DMS 273 (cell line): ENCODE results near the gene ITGB5.

Source experiments
- DNase-seq: peaks from one replicate; lab custom pipeline; 2025; ENCODE audit not compliant: unreplicated experiment; lab: John Stamatoyannopoulos, UW

Gene ITGB5

GRCh38 chr3:124773351-124774326 is 113.5 kb downstream of the ITGB5 start:
- peak; percentile 63 for DNase-seq

- DNase-seq = peak; percentile 91
Observed at GRCh38 chr3:124772081-124772831, 114.9 kb downstream of the ITGB5 start.

- no peak for DNase-seq
Observed at GRCh38 chr3:124771083-124771445, 116.1 kb downstream of the ITGB5 start.

GRCh38 chr3:124770336-124771082 is 116.7 kb downstream of the ITGB5 start:
- DNase-seq = peak; percentile 90

- no peak for DNase-seq
Observed at GRCh38 chr3:124769462-124769861, 117.7 kb downstream of the ITGB5 start.

GRCh38 chr3:124768812-124769211 is 118.4 kb downstream of the ITGB5 start:
- DNase-seq = peak; percentile 83

GRCh38 chr3:124767691-124768090 is 119.5 kb downstream of the ITGB5 start:
- DNase-seq = no peak

GRCh38 chr3:124767264-124767663 is 119.9 kb downstream of the ITGB5 start:
- no peak for DNase-seq

GRCh38 chr3:124766113-124767095 is 120.8 kb downstream of the ITGB5 start:
- DNase-seq = no peak

- DNase-seq = no peak
Observed at GRCh38 chr3:124765197-124765840, 121.8 kb downstream of the ITGB5 start.

GRCh38 chr3:124764746-124765145 is 122.4 kb downstream of the ITGB5 start:
- DNase-seq = no peak

GRCh38 chr3:124763644-124764358 is 123.4 kb downstream of the ITGB5 start:
- DNase-seq = no peak

GRCh38 chr3:124763206-124763605 is 124.0 kb downstream of the ITGB5 start:
- DNase-seq = no peak

GRCh38 chr3:124762661-124763011 is 124.5 kb downstream of the ITGB5 start:
- DNase-seq = no peak

- no peak for DNase-seq
Observed at GRCh38 chr3:124761935-124762660, 125.1 kb downstream of the ITGB5 start.

GRCh38 chr3:124761250-124761796 is 125.8 kb downstream of the ITGB5 start:
- DNase-seq = peak; percentile 94

GRCh38 chr3:124760601-124761000 is 126.6 kb downstream of the ITGB5 start:
- DNase-seq = peak; percentile 65
